Heart left ventricle (tissue), 13 donors: ENCODE data around the gene GPR32.

Source experiments
- POLR2A ChIP-seq, 2 donors: fragments of 450-650 bp; IDR thresholded peaks; one replicate each; pipeline ENCODE4 v1.6.1; 2017; ENCODE audit warnings: antibody characterized with exemption in 2 of 2, mild to moderate bottlenecking in 2 of 2, moderate library complexity in 2 of 2
- TF ChIP-seq, protein P1 (sequence below), 12 donors: fragments of 200-600 bp; sonication (generic) in 4 of 12; IDR thresholded peaks; one replicate each; pipeline versions ENCODE4 v1.5.0 to v1.8.0; 2018 to 2022; ENCODE audit warnings: antibody characterized with exemption in 12 of 12, mild to moderate bottlenecking in 5 of 12
- donor health status: ischemic (EF 13 %, LVEDD 7.1; RV severe dilation, severe dysfunction).
- donor health status: DM: no; HTN: yes; CAD: no.
- donor health status: DM: no; HTN: no; CAD: no.
- donor health status: ischemic (EF 25% LVEDD 6.9; RV normal size, moderate dysfunction).
- donor health status: ischemic (EF 25% LVEDD 5.7; RV mildly dilated, moderate dysfunction).
- donor health status: ischemic (EF 35%, LVEDD 5.7; RV mildly dilated, moderate dysfunction).
- donor health status: nonischemic (EF 11% LVEDD 7.7; RV severe dilation, severe dysfunction).
- donor health status: DM: yes; HTN: yes; CAD: no.
- donor health status: PGD.
- donor health status: ischemic (EF 29% LVEDD 5.4; RV normal size, mild dysfunction).
- donor health status: nonischemic (EF 23%, LVEDD 6.1; RV moderate dilation, normal function).

DNA sequence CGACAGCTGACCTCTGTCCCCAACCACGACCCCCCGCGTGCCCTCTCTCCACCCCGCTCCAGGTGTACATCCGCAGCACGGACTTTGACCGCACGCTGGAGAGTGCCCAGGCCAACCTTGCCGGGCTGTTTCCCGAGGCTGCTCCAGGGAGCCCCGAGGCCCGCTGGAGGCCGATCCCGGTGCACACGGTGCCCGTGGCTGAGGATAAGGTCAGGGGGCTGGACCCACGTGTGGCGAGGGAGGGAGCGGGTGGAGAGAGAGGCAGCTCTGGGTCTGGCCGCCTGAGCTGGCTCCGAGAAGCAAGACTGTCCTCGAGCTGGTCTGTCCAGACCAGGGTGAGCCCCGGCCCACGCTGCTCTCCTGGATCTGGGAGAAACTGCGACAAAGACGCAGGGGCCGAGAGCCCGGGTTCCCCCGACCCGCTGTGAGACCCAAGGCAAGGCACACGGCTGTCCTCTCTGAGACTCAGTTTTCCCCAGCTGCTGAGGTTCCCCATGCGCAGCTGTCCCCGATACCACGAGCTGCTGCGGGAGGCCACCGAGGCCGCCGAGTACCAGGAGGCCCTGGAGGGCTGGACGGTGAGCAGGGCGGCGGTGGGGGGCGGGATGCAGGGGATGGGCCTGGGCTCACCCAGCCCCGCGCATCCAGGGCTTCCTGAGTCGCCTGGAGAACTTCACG, 21.5 kb downstream of the GPR32 start:
- TF ChIP-seq, protein P1, sequence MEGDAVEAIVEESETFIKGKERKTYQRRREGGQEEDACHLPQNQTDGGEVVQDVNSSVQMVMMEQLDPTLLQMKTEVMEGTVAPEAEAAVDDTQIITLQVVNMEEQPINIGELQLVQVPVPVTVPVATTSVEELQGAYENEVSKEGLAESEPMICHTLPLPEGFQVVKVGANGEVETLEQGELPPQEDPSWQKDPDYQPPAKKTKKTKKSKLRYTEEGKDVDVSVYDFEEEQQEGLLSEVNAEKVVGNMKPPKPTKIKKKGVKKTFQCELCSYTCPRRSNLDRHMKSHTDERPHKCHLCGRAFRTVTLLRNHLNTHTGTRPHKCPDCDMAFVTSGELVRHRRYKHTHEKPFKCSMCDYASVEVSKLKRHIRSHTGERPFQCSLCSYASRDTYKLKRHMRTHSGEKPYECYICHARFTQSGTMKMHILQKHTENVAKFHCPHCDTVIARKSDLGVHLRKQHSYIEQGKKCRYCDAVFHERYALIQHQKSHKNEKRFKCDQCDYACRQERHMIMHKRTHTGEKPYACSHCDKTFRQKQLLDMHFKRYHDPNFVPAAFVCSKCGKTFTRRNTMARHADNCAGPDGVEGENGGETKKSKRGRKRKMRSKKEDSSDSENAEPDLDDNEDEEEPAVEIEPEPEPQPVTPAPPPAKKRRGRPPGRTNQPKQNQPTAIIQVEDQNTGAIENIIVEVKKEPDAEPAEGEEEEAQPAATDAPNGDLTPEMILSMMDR (IDR thresholded peaks at IDR 0.05) = no peak
- no peak for TF ChIP-seq POLR2A (IDR thresholded peaks at IDR 0.05)
